MCF 10A (cell line): ENCODE results near the gene ACSM2A. TPM values are rescaled to one million over a fixed set of nuclear protein-coding genes. Genes with fewer than 3 reads are reported as not detected.
"Not testable (repeated sequence)": the region's sequence is repeated elsewhere in the genome, so short reads cannot be mapped to it uniquely, and the experiment has no call there.

Experiments used
- BruUV-seq: library from RNA; stranded (reverse); fragments of 400-500 nt; replicated peaks from 2 replicates; lab custom pipeline; 2021; lab: Mats Ljungman, UMichigan
- CTCF ChIA-PET: fragments of 300-600 bp; sonication (Branson Sonifier 250); formaldehyde crosslinking; extraction: SDS; loops from one replicate; lab custom pipeline; 2021; ENCODE audit warnings: antibody characterized with exemption, inconsistent platforms; lab: Yijun Ruan, JAX
- POLR2A ChIA-PET: fragments of 300-600, 350-650 bp; sonication (Branson Sonifier 250); formaldehyde crosslinking; extraction: SDS; loops from one replicate; lab custom pipeline; 2020; ENCODE audit warnings: antibody characterized with exemption, inconsistent platforms; lab: Yijun Ruan, JAX
- DNase-seq: peaks from one replicate; pipeline ENCODE4 v3.0.0-alpha.2; 2018; ENCODE audit not compliant: unreplicated experiment
- H3K27ac Mint-ChIP-seq: one replicate; pipeline ENCODE4 v1.8.0; 2022; ENCODE audit warnings: mild to moderate bottlenecking, low read depth, mixed read lengths; ENCODE audit not compliant: unreplicated experiment
- H3K27me3 Mint-ChIP-seq: one replicate; pipeline ENCODE4 v1.8.0; 2022; ENCODE audit warnings: mixed read lengths; ENCODE audit not compliant: insufficient read depth, unreplicated experiment
- H3K36me3 Mint-ChIP-seq: one replicate; pipeline ENCODE4 v1.8.0; 2022; ENCODE audit warnings: mild to moderate bottlenecking, moderate library complexity, mixed read lengths; ENCODE audit not compliant: insufficient read depth, unreplicated experiment
- H3K4me1 Mint-ChIP-seq: one replicate; pipeline ENCODE4 v1.8.0; 2022; ENCODE audit warnings: mixed read lengths; ENCODE audit not compliant: insufficient read depth, unreplicated experiment
- H3K4me3 Mint-ChIP-seq: one replicate; pipeline ENCODE4 v1.8.0; 2022; ENCODE audit warnings: mild to moderate bottlenecking, moderate library complexity, mixed read lengths; ENCODE audit not compliant: unreplicated experiment
- H3K9me3 Mint-ChIP-seq: one replicate; pipeline ENCODE4 v1.8.0; 2022; ENCODE audit warnings: mixed read lengths; ENCODE audit not compliant: unreplicated experiment
- CTCF ChIP-seq: fragments of 200-600 bp; IDR thresholded peaks from one replicate; pipeline ENCODE4 v1.8.0; 2022; ENCODE audit warnings: antibody characterized with exemption, mild to moderate bottlenecking; ENCODE audit not compliant: unreplicated experiment
- intact Hi-C: fragments of 100-400 bp; cut with micrococcal nuclease; formaldehyde crosslinking; loops from 2 replicates; pipeline ENCODE4 v1.14.1; 2022
- total RNA-seq: library from RNA; stranded (reverse); gene quantifications from 2 replicates; pipeline ENCODE4 v1.2.3, GENCODE V29; 2022

Gene ACSM2A
- total RNA-seq, 1 experiment from 2014 or later: not detected

GRCh38 chr16:20410121-20410723 is 41.1 kb upstream of the ACSM2A start:
- intact Hi-C loops: no loop called here
- DNase-seq: no peak
- no TSS peak for BruUV-seq
- H3K27ac Mint-ChIP-seq: peak overlapping the region; percentile 64
- TF ChIP-seq CTCF: no peak
- peaks cover 24% of the 10 kb centered on the region for H3K4me1 Mint-ChIP-seq
- no peaks in the 10 kb centered on the region for H3K27me3 Mint-ChIP-seq
- POLR2A ChIA-PET: interaction anchor here (0.8 kb wide), 1 partner anchor 41 kb away, joined by 3 read pairs; no protein-coding TSS in a partner anchor
- CTCF ChIA-PET: interaction anchor here (0.8 to 1.6 kb wide), 3 partner anchors 25 to 511 kb away, joined by 3 to 6 read pairs (median 4); no protein-coding TSS in a partner anchor
- no peaks in the 10 kb centered on the region for H3K9me3 Mint-ChIP-seq
- H3K4me3 Mint-ChIP-seq: no peak overlapping the region
- no peaks in the 10 kb centered on the region for H3K36me3 Mint-ChIP-seq

DNA sequence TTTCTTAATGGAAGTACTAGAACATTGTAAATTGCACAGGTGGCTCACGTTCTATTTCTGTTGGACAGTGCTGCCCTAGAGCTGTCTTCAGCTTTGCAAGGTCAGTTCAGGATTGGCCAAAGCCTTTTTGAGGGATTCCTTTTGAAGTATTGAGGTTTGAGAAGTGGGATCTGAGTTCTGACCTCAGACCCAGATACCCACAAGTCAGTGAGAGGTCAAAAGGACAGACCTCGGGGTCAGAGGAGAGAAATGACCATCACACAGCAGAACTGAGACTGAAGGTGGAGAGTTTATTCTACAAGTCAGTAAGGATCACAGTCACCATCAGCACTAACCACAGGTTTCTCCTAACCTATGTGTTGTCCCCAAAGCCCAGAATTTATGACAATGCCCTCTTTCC is 40.3 kb upstream of the ACSM2A start:
- TF ChIP-seq CTCF: no peak
- H3K36me3 Mint-ChIP-seq: no peaks in the 10 kb centered on the region
- no peaks in the 10 kb centered on the region for H3K27me3 Mint-ChIP-seq
- ChIA-PET POLR2A (no interaction called here), CTCF (no interaction called here)
- peaks cover 31% of the 10 kb centered on the region for H3K4me1 Mint-ChIP-seq
- no peaks in the 10 kb centered on the region for H3K9me3 Mint-ChIP-seq
- intact Hi-C loops: no loop called here
- H3K27ac Mint-ChIP-seq: no peak overlapping the region
- no TSS peak for BruUV-seq
- no peak overlapping the region for H3K4me3 Mint-ChIP-seq
- no peak for DNase-seq

DNA sequence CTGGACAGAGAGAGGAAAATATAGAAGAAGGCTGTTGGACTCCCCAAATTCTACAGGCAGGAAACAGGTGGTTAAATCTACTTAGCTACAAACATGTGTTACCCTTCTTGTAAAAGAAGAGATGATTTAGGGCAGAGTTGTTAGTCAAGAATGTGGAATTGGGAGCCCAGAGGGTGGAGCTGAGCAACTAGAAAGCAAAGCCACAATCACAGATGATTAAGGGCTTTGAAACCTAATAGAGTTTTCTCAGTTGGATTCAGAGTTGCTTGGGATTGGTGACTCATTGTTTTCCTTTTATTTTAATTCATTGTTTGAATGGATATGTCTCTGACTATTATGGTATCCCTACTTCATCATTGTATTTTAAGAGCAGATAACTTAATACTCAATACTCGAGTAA is 35.8 kb upstream of the ACSM2A start:
- H3K36me3 Mint-ChIP-seq: no peaks in the 10 kb centered on the region

DNA sequence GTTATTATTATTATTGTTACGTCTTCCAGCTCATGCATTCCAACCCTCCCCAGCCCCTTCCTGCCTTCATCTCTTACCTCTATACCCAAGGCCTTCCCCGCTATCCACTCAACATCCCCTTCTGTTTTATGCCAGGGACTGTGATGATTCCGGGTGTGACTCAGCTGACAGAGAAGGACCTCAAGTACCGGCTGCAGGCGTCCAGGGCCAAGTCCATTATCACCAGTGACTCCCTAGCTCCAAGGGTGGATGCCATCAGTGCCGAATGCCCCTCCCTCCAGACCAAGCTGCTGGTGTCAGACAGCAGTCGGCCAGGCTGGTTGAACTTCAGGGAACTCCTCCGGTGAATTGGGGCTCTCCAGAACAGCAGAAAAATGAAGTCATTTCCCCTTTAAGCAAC is 32.2 kb upstream of the ACSM2A start:
- BruUV-seq, POLR2A ChIA-PET, H3K27me3 Mint-ChIP-seq, H3K4me3 Mint-ChIP-seq, H3K36me3 Mint-ChIP-seq, DNase-seq, CTCF ChIA-PET, H3K9me3 Mint-ChIP-seq, H3K27ac Mint-ChIP-seq, intact Hi-C loops: not testable (repeated sequence)
- peaks cover 34% of the 10 kb centered on the region for H3K4me1 Mint-ChIP-seq

More for the DNA sequence above, 35.8 kb upstream of the ACSM2A start:
- H3K27me3 Mint-ChIP-seq: no peaks in the 10 kb centered on the region
- ChIA-PET CTCF (interaction anchor here (0.5 to 1.2 kb wide), 3 partner anchors 28 to 517 kb away, joined by 3 read pairs; no protein-coding TSS in a partner anchor), POLR2A (no interaction called here)
- TF ChIP-seq CTCF: no peak
- intact Hi-C loops: no loop called here
- peak overlapping the region; percentile 74 for H3K27ac Mint-ChIP-seq
- no peak for DNase-seq
- no peaks in the 10 kb centered on the region for H3K9me3 Mint-ChIP-seq
- BruUV-seq: no TSS peak
- H3K4me1 Mint-ChIP-seq: peaks cover 28% of the 10 kb centered on the region
- H3K4me3 Mint-ChIP-seq: no peak overlapping the region

DNA sequence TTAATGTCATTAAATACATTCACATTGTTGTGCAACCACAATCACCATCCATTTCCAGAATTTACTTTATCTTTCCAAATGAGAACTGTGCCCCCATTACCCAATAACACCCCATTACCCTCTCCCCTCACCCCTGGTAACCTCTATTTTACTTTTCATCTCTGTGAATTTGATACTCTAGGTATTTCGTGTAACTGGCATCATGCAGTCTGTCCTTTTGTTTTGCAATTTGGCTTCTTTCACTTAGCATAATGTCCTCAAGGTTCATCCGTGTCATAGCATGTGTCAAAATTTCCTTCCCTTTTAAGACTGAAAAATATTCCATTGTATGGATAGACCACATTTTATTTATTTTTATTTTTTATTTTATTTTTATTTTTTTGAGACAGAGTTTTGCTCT is 29.6 kb upstream of the ACSM2A start:
- H3K9me3 Mint-ChIP-seq, POLR2A ChIA-PET, CTCF ChIA-PET: not testable (repeated sequence)

GRCh38 chr16:20423772-20424128 is 27.6 kb upstream of the ACSM2A start:
- H3K27me3 Mint-ChIP-seq, H3K27ac Mint-ChIP-seq, BruUV-seq, H3K4me3 Mint-ChIP-seq, POLR2A ChIA-PET, DNase-seq, H3K36me3 Mint-ChIP-seq, intact Hi-C loops, H3K9me3 Mint-ChIP-seq: not testable (repeated sequence)
- CTCF ChIA-PET: interaction anchor here (1.0 kb wide), 1 partner anchor 39 kb away, joined by 3 read pairs; no protein-coding TSS in a partner anchor
- peaks cover 12% of the 10 kb centered on the region for H3K4me1 Mint-ChIP-seq

More for the DNA sequence above, 29.6 kb upstream of the ACSM2A start:
- BruUV-seq, DNase-seq, H3K27ac Mint-ChIP-seq, intact Hi-C loops, H3K4me3 Mint-ChIP-seq, H3K36me3 Mint-ChIP-seq, H3K27me3 Mint-ChIP-seq: not testable (repeated sequence)
- peaks cover 21% of the 10 kb centered on the region for H3K4me1 Mint-ChIP-seq
